COLO829 (cell line): ENCODE results near the gene SEMA3F.

Experiments
- DNase-seq: peaks from one replicate; pipeline ENCODE4 v3.0.0; 2012; ENCODE audit warnings: low spot score

SEMA3F gene

DNA sequence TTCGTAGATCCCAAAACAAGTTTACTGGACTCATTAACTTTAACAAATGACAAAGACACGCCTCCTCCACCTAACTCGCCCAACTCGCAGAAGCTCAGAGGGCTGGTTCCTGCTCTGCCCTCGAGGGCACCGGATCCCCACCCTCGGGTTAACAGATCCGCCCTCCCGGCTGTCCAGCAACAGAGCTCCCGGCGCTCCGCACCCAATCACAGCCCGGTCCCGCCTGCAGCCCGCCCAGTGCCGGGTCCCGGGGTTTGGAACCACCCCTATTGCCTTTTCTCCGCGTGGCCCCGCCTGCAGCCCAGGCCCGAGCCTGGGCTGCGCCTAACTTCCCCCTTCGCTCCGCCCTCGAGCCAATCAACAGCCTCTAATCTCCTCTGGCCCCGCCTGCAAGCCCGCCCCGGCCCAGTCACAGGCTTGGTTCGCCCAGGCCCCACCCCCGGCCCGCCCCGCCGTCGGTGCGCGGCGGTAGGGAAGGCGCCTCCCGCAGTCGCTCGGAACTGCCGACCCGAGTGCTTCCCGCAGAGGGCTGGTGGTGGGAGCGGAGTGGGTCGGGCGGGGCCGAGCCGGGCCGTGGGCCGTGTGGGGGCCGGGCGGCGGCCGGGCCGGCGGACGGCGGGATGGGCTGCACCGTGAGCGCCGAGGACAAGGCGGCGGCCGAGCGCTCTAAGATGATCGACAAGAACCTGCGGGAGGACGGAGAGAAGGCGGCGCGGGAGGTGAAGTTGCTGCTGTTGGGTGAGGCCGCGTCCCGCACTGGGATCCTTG is 80.8 kb downstream of the SEMA3F start, which contains the start of gene GNAI2:
Gene GNAI2 (plus strand): TSS at position 489 of the 768 bp plus-strand sequence. CDS start 132 bp downstream, at position 621.
- DNase-seq: peak; percentile 99

- no peak for DNase-seq
Observed at GRCh38 chr3:50236484-50237132, 81.5 kb downstream of the SEMA3F start.

DNA sequence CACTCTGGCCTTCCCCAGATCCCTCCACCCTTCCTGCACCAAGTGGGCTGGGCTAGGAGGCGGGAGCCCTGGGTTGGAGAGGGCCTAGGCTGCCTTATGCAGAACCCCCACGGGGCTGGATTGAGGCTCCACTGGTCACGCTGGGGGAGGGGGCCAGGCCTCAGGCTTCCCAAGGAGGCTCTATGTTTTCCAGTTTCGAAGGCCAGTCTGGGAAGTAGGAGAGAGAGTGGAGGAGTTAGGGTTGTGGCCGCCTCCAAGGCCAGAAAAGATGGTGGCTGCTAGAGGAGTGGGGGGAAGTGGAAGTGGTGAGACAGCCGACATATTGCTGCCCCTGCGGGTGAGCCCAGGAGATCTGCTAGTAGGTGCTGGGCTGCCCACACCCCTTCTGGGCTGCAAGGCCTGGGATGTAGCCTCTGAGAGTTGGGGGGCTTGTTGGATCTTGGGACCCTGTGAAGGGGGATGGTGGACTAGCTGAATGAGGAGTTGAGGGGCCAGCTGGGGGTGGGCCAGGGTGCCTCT is 82.1 kb downstream of the SEMA3F start:
- no peak for DNase-seq

GRCh38 chr3:50237754-50238548 is 82.8 kb downstream of the SEMA3F start:
- peak; percentile 94 for DNase-seq

DNA sequence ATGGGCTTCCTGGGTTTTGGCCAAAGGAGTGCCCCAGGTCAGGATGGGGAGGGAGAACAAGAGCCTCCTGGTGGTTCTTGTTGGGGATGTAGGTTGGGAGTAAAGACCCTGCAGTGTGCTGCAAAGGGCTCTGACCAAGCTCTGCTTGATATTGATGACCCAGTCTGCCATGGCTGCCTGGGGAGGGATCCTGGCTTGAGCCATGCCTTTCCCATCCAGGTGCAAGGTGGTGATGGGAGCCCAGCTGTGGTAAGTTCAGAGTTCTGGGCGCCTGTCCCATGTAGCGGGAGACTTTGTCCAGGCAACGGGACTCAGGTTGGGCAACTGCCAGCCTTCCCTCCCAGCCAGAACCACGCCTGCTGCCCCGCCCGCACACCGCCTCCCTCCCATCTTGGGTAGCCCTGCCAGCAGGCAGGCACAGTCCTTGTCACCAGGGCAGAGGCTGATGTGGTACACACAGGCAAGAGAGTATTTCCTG is 83.5 kb downstream of the SEMA3F start:
- no peak for DNase-seq
